ENCODE measurements around the gene B3GALNT2.

GRCh38 chr1:235434001-235434400 is 70.3 kb downstream of the B3GALNT2 start:
- TF ChIP-seq CTCF (IDR thresholded peaks at IDR 0.05) (no peak), POLR2A (IDR thresholded peaks at IDR 0.05) (no peak)
